Muscle of arm (tissue), 12 donors: ENCODE measurements around the gene SLC9A3. TPM values are rescaled to one million over a fixed set of nuclear protein-coding genes. Genes with fewer than 3 reads are reported as not detected.

Experiments used
- DNase-seq: peaks from one replicate; pipeline ENCODE4 v3.0.0-alpha.2; 2013
- polyA plus RNA-seq, 12 donors: library from polyadenylated mRNA; unstranded; fragments of 120-200 nt; gene quantifications; one replicate each; pipeline ENCODE4 v1.2.1, GENCODE V29; 2013; ENCODE audit not compliant: insufficient read length in 12 of 12

Gene SLC9A3
- polyA plus RNA-seq, 12 donors, result 1.6 to 6.9 (median 2.3) TPM; not detected in 1

GRCh38 chr5:462051-462481, 62.2 kb downstream of the SLC9A3 start:
- DNase-seq, result no peak

- DNase-seq, result no peak
These were observed 64.0 kb downstream of the SLC9A3 start for GRCh38 chr5:460273-460625.

- no peak for DNase-seq
These were observed 64.5 kb downstream of the SLC9A3 start for GRCh38 chr5:459562-460272.

- no peak for DNase-seq
These were observed 65.5 kb downstream of the SLC9A3 start for GRCh38 chr5:458547-459353.

GRCh38 chr5:457195-457961, 66.9 kb downstream of the SLC9A3 start:
- no peak for DNase-seq

- no peak for DNase-seq
These were observed 67.7 kb downstream of the SLC9A3 start for GRCh38 chr5:456351-457194.

GRCh38 chr5:455806-456205, 68.4 kb downstream of the SLC9A3 start:
- DNase-seq, result no peak

GRCh38 chr5:454936-455335, 69.3 kb downstream of the SLC9A3 start:
- no peak for DNase-seq

GRCh38 chr5:453725-454481, 70.3 kb downstream of the SLC9A3 start:
- no peak for DNase-seq

GRCh38 chr5:452978-453710, 71.1 kb downstream of the SLC9A3 start:
- DNase-seq, result no peak

GRCh38 chr5:451587-452458, 72.4 kb downstream of the SLC9A3 start:
- DNase-seq, result no peak

GRCh38 chr5:449151-449550, 75.1 kb downstream of the SLC9A3 start:
- no peak for DNase-seq

- no peak for DNase-seq
These were observed 75.5 kb downstream of the SLC9A3 start for GRCh38 chr5:448766-449090.

GRCh38 chr5:448061-448765, 76.0 kb downstream of the SLC9A3 start:
- no peak for DNase-seq

GRCh38 chr5:447501-447900, 76.7 kb downstream of the SLC9A3 start:
- no peak for DNase-seq

- DNase-seq, result no peak
These were observed 77.4 kb downstream of the SLC9A3 start for GRCh38 chr5:446883-447263.

- no peak for DNase-seq
These were observed 78.0 kb downstream of the SLC9A3 start for GRCh38 chr5:446066-446882.

GRCh38 chr5:445591-445990, 78.7 kb downstream of the SLC9A3 start:
- no peak for DNase-seq
